DMS114 treated with DMSO at 0.1 percent for 48 hours (cell line): ENCODE measurements around the gene ATOSB.

Experiments used
- DNase-seq: peaks from one replicate; lab custom pipeline; 2025; ENCODE audit not compliant: unreplicated experiment; lab: John Stamatoyannopoulos, UW

Gene ATOSB

DNA sequence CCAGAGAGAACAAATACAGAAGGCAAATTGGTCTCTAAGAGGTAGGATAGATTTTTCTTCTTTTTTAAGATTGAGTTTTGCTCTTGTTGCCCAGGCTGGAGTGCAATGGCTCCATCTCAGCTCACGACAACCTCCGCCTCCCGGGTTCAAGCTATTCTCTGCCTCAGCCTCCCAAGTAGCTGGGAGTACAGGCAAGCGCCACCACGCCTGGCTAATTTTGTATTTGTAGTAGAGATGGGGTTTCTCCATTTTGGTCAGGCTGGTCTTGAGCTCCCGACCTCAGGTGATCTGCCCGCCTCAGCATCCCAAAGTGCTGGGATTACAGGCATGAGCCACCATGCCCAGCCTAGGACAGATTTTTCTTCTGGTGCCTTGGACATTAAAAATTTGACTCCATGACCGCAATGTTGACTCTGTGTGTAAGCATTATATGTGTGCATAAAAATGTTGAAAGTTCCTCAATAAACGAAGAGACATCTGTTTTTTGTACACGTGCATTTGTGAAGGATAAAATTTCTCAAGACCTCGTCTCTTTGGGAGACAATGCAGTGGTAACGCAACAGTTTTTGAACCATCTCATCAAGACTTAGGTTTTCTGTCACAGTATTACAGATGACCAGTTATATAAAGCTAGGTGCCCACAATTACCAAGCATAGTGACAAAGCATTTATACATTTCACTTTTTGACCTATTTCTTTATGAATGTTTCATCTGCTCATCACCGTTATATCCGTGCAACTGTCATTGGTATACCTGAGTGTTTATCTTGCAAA, 60.6 kb downstream of the ATOSB start:
- no peak for DNase-seq

DNA sequence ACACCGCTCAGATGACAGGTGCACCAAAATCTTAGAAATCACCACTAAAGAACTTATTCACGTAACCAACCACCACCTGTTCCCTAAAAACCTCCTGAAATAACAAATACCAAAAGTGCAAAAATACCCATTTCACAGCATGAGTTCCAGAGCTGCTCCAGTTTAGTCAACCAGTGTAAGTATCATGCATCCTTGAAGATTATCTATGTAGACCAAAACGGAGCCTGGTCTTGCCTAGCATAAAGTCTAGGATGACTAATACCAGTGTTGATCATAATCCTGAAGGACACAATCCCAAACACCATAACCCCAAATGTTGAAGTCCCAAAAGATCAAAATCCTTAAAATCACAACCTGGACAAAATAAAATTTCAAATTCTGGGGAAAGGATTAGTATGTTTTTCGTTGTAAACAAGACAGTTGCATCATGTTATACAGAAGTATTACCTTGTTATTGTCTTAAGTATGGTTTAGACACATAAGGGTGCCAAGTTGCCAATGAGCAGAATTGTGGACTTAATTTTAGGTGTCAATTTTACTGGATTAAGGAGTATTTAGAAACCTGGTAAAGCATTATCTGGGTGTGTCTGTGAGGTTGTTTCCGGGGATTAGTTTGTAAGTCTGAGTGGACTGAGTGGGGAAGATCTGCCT, 61.4 kb downstream of the ATOSB start:
- no peak for DNase-seq
